Mononuclear cell (primary cell): Measurements from ENCODE around the gene USP3. TPM values are rescaled to one million over a fixed set of nuclear protein-coding genes. Genes with fewer than 3 reads are reported as not detected.
"Not testable (repeated sequence)": the region's sequence is repeated elsewhere in the genome, so short reads cannot be mapped to it uniquely, and the experiment has no call there.

Experiments
- H3K27me3 ChIP-seq: 2 replicates; pipeline ENCODE4 v1.6.0; 2011; ENCODE audit warnings: low read length, control low read depth; ENCODE audit not compliant: insufficient read depth
- H3K4me1 ChIP-seq: 2 replicates; pipeline ENCODE4 v1.5.1; 2011; ENCODE audit warnings: mild to moderate bottlenecking, low read length, control low read depth; ENCODE audit not compliant: insufficient read depth
- H3K4me3 ChIP-seq: 2 replicates; pipeline ENCODE4 v1.5.1; 2011; ENCODE audit warnings: mild to moderate bottlenecking, low read length, moderate library complexity
- H3K9me3 ChIP-seq: 2 replicates; pipeline ENCODE4 v1.5.1; 2011; ENCODE audit warnings: low read depth, mild to moderate bottlenecking, control low read depth, low read length
- total RNA-seq: library from RNA; depleted of rRNA; stranded (reverse); fragments of >200 nt; gene quantifications from one replicate; pipeline ENCODE4 v1.2.3, GENCODE V29; 2012

The USP3 gene
- total RNA-seq, 1 donor: 408 TPM

DNA sequence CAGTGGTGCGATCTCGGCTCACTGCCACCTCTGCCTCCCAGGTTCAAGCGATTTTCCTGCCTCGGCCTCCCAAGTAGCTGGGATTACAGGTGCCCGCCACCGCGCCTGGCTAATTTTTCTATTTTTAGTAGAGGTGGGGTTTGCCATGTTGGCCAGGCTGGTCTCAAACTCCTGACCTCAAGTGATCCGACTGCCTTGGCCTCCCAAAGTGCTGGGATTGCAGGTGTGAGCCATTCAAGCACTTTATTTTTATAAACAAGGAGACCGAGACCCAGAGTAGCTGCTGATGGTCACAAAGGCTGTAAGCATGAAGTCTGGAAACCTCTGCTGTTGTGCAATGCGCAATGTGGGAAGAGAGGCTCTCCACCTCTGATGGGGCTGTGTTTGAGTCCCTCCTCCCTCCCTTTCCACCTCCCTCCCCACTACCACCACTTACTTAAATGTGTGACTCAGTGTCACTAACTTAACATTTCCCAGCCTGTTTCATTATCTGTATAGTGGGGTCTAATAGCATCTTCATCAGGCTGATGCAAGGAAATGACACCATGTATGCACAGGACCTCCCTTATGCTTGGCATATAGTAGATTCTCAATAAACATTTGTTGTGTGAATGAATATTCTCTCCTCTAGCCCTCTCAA, 16.5 kb upstream of the USP3 start:
- peaks cover 98% of the 10 kb centered on the region for H3K4me1 ChIP-seq
- not testable (repeated sequence) for H3K9me3 ChIP-seq, H3K4me3 ChIP-seq, H3K27me3 ChIP-seq

DNA sequence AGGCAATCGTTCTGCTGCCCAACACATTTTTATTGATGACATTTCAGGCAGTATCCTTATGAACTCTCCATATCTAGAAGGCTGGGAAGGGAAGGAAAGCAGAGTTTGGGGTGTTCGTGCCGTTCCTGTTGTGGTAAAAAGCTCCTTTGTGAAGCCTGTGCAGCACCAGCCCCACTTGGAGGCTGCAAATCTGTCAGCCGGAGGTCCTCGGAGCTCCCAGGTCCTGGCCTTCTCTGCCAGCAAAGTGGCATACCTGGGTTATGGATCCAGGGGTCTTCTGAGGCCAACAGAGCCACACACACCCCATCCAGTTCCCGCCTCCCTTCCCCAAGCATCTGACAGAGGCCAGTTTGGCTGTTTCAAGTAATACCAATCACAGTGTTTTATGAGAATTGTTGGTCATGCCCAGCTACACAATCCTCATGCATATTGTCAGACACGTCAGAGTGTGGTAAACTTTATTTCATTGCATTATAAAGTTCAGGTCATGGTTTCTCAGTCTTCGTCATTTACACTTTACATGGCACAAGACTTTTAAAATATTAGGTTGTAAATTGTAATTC, 15.9 kb upstream of the USP3 start:
- H3K27me3 ChIP-seq: no peaks in the 10 kb centered on the region
- H3K4me1 ChIP-seq: peaks cover 98% of the 10 kb centered on the region
- no peaks in the 10 kb centered on the region for H3K9me3 ChIP-seq
- no peak overlapping the region for H3K4me3 ChIP-seq

DNA sequence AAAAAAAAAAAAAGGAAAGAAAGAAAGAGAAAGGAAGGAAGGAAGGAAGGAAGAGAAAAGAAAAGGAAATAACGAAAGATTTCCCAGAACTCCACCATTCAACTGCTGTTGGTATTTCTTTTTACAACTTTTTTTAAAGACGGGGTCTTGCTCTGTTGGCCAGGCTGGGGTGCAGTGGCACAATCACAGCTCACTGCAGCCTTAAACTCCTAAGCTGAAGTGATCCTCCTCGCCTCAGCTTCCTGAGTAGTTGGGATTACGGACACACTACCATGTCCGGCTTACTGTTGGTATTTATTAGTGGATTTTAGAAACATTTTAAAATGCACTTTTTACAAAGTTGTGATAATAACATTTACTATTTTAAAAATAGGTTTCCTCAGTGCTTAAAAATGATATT, 15.0 kb upstream of the USP3 start:
- Histone ChIP-seq H3K27me3 (no peaks in the 10 kb centered on the region), H3K4me1 (peaks cover 98% of the 10 kb centered on the region), H3K9me3 (no peaks in the 10 kb centered on the region), H3K4me3 (no peak overlapping the region)

DNA sequence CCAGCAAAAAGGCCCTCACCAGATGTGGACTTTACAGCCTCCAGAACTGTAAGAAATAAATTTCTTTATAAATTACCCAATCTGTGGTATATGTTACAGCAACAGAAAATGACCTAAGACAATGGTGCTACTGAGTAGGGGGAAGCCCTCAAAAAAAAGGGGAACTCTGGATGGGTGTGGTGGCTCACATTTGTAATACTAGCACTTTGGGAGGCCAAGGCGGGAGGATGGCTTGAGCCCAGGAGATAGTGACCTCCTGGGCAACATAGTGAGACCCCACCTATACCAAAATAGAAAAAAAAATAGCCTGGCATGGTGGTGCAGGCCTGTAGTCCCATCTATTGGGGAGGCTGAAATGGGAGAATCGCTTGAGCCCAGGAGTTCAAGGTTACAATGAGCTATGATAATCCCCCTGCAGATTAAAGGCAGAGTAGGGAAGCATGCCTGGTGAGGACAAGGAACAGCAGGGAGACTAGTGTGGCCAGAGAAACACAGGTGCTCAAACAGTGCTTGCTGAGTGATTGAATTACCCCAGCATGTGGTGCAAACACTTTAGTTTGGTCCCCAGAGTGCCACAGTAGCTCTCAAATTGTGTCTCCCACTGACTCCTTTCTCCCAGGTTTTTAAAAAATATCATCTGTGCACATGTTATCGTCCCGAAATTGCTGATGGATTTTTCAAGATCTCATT, 13.9 kb upstream of the USP3 start:
- no peaks in the 10 kb centered on the region for H3K9me3 ChIP-seq
- no peak overlapping the region for H3K4me3 ChIP-seq
- H3K4me1 ChIP-seq: peaks cover 100% of the 10 kb centered on the region

DNA sequence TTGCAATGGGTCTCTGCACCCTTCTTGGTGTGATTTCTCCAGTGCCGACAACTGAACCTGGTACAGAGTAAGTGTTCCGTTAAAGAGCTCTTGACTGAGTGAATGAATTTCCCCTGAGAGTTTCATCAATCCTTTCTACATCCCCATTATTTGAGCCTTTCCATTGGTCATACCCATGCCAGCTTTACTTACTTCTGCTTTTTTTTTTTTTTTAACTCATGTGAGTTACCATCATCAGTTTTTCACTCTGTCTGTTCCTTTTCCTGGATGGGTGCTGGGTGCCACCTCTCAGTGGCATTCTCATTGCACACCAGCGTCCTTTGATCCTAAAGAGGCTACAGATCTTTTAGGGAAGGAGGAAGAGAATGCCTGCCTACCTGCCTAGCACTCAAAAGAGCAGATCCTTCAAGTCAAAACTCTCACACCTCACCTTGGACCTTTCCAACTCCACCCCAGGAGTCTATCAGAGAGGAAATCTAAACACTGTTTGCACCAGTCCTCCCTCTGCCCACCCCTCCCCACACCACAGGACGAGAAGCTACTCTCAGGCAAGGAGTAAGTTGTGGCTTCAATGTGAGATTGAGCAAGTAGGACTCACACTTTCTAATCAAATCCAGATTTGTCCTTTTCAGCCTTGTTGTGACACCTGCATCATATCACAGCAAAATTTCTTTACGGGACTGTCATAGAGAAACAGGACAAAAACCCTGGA, 13.1 kb upstream of the USP3 start:
- peaks cover 100% of the 10 kb centered on the region for H3K4me1 ChIP-seq
- no peaks in the 10 kb centered on the region for H3K27me3 ChIP-seq
- H3K9me3 ChIP-seq: no peaks in the 10 kb centered on the region
- no peak overlapping the region for H3K4me3 ChIP-seq

More for the DNA sequence above, 13.9 kb upstream of the USP3 start:
- H3K27me3 ChIP-seq: no peaks in the 10 kb centered on the region

DNA sequence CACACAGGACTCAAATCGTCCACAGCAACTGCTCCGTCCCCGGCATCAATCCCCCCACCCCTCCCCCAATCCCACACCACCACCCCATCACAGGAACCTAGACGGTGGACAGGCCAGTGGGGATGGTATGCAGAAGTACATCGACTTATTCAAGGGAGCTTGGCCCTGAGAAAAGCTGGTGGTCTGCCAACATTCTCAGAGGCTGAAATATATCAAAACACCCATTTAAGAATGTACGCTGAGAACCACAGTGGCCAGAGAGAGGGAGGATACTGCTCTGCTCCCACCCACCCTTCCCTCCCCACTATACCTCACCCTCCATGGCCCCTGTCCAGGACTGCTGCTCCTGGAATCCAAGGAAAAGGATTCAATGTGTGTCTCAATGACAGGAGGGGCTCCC, 12.4 kb upstream of the USP3 start:
- H3K4me3 ChIP-seq: no peak overlapping the region
- no peaks in the 10 kb centered on the region for H3K27me3 ChIP-seq
- H3K4me1 ChIP-seq: peaks cover 100% of the 10 kb centered on the region
- H3K9me3 ChIP-seq: no peaks in the 10 kb centered on the region

DNA sequence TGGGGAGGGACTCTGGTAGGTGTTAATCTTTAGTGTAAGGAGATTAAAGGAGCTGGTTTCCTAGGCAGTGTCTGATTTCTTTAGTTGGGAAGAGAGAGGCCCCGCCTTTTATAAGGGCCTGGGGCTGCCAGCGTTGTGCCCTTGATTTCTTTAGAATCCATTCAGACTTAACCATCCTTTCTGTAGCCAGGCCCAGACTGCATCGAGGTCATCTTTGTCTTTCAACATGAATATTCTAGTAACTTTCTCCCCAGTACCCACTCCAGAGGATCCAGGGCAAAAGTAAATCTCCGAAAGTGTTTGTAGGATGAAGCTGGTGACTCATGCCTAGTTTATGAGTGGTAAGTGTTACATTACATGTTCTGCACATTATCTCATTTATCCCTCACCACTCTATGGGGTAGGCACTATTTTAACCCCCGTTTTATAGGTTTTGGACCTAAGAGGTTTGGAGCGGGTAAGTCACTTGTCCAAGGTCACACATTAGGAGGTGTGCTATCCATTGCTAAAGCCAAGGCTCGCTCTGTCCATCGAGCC, 11.8 kb upstream of the USP3 start:
- Histone ChIP-seq H3K4me3 (no peak overlapping the region), H3K4me1 (peaks cover 100% of the 10 kb centered on the region), H3K9me3 (no peaks in the 10 kb centered on the region), H3K27me3 (no peaks in the 10 kb centered on the region)

DNA sequence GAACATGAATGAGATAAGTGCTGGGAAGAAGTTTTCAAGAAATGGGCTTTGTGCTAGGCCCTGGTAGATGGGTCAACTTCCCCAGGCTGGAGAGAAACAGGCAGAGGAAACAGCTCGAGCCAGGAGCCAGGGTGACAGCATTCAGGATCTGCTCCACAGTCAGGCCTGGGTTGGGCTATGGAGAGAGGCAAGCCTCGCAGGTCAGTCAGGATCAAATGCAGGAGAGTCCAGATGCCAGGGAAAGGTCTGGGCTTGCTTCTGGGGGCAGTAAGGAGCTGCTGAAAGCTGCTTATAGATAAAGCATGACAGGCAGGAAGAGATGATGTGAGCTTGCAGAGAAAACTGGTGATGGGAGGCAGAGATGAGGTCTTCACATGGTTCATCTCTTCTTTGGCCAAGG, 11.0 kb upstream of the USP3 start:
- H3K4me1 ChIP-seq: peaks cover 100% of the 10 kb centered on the region
- no peaks in the 10 kb centered on the region for H3K9me3 ChIP-seq
- no peaks in the 10 kb centered on the region for H3K27me3 ChIP-seq
- H3K4me3 ChIP-seq: no peak overlapping the region

DNA sequence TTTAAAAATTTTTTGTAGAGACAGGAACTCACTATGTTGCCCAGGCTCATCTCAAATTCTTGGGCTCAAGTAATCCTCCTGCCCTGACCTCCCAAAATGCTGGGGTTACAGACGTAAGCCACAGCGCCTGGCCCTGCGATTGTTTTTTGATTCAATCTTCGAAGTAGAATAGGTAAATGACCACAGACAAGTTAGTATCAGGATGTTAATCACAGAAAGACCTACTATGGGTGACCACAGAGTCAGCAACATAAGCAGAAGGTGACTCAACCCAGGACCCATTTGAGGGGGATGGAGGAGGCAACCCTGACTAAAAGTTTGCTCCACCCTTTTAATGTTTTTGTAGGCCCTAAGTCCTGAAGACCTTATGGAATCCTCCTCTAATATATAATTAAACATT, 10.0 kb upstream of the USP3 start:
- no peak overlapping the region for H3K4me3 ChIP-seq

DNA sequence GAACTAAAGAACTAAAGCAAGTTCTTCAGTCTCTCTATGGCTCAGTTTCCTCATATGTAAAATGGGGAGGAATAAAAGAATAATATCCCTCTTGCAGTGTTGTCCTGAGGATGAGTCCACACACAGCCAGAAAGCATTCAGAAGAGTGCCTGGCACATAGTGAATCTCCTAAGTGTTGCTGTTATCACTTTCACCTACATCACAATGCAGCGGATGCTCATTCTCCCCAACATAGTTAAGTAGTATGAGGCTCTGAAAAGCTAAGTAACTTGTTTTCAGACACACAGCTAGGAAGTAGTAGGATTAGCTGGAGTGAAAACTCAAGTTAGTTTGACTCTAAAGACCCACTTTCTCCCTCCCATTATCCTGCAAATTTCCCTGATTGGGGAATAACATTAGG, 9.1 kb upstream of the USP3 start:
- H3K4me3 ChIP-seq: peak overlapping the region; percentile 55

More for the DNA sequence above, 10.0 kb upstream of the USP3 start:
- no peaks in the 10 kb centered on the region for H3K9me3 ChIP-seq
- H3K4me1 ChIP-seq: peaks cover 100% of the 10 kb centered on the region
- H3K27me3 ChIP-seq: no peaks in the 10 kb centered on the region

DNA sequence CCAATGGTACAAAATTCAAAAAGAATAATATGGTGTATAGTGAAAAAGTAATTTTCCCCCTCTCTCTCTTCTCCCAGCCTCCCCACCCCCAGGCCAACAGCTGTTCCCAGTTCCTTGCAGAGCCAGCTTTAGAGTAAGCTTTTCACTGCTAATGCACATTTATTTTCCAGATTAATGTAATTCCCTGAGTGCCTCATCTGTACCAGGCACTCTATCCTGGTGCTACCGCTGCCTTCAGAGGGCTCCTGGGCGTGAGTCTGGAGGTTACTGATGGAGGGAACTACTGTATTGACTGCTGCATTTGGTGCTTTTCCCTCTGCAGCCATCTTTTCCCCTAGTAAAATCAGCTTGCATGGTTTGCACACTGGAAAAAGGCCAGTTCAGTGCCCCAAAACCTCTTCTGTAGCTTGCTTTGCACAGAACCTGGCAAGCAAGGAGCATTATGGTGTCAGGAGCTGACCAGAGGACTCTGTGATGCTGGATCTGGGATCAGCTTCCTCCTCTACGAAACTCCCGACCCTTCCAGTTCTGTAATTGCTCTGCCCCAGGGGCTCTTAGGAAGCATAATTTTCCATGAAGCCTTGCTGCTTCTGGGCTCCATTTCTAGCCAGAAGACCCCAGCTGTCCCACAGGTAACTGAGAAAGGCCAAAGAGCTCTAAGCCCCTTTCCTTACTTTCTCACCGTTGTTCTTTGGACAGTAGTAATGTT, 8.5 kb upstream of the USP3 start:
- Histone ChIP-seq H3K4me1 (peaks cover 100% of the 10 kb centered on the region), H3K27me3 (no peaks in the 10 kb centered on the region), H3K4me3 (peak overlapping the region; percentile 55), H3K9me3 (no peaks in the 10 kb centered on the region)

More for the DNA sequence above, 9.1 kb upstream of the USP3 start:
- H3K27me3 ChIP-seq: no peaks in the 10 kb centered on the region
- H3K4me1 ChIP-seq: peaks cover 100% of the 10 kb centered on the region
- H3K9me3 ChIP-seq: no peaks in the 10 kb centered on the region

DNA sequence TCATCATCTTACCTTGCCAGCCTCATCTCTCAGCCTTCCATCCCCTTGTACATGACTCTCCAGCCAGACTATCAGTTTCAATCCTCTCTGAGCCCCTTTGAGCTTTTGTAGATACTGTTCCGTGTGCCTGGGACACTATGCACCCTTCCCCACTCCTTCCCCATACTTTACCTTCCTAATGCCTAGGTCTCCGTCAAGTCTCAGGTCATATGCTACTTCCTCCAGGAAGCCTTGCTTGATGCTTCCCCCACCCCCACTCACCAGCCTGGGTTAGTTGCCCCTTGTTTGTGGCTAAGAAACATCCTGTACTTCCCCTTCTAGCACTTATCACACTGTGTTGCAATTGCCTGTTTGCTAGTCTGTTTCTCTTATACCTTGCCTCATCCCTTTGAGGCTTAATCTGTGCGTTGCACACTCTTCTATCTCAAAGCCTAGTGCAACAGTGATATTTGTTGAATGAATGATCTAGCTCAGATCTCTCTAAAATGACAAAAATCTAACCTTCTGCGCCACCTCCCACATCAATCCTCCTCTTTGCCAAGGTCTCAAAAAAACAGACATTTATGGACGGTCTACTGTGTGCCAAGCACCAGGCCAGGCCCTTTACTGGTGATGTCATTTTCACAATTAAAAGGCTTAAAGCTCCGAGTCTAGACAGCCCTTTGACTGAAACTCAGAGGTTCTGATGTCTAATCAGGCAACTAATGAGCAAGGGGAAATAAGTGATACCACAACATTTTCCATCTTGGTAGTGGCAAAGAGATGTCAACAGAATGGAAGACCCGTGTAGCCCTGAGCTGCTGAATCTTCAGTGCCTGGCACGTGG, 6.5 kb upstream of the USP3 start:
- Histone ChIP-seq H3K27me3 (no peaks in the 10 kb centered on the region), H3K4me3 (peak overlapping the region; percentile 55), H3K9me3 (no peaks in the 10 kb centered on the region), H3K4me1 (peaks cover 100% of the 10 kb centered on the region)

DNA sequence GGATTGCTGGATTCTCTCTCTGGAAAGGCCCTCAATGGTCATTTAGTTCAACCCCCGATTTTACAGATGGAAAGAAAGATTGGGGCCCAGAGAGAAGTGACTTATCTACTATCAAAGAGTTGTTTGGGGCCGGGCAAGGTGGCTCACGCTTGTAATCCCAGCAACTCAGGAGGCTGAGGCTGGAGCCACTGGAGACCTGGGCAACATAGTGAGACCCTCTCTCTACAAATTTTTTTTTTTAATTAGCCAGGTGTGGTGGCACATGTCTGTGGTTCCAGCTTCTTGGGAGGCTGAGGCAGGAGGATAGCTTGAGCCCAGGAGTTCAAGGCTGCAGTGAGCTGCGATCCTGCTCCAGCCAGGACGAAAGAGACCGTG, 5.2 kb upstream of the USP3 start:
- Histone ChIP-seq H3K4me3 (no peak overlapping the region), H3K27me3 (no peaks in the 10 kb centered on the region), H3K9me3 (no peaks in the 10 kb centered on the region), H3K4me1 (peaks cover 98% of the 10 kb centered on the region)

DNA sequence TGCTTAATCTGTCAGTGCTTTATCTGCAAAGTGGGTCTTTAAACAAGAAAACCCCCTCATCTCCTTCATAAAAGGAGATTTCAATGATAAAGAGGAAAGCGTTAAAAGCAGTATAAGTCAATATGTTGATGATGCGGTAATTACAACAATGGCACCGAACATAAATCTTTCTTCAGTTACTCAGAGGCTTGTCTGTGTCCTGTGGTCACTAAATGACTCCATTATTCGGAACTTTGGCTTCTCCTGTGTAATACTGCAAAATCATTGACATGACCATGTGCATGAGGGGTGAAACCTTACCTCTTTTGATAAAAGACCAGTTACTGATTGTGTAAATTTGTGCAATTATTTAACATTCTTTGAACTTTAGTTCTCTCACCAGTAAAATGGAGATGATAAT, 4.8 kb upstream of the USP3 start:
- peaks cover 94% of the 10 kb centered on the region for H3K4me1 ChIP-seq
- no peaks in the 10 kb centered on the region for H3K27me3 ChIP-seq
- H3K9me3 ChIP-seq: no peaks in the 10 kb centered on the region
- no peak overlapping the region for H3K4me3 ChIP-seq
